Liver (tissue), 9 donors: ENCODE results near the gene IQUB. TPM values are rescaled to one million over a fixed set of nuclear protein-coding genes. Genes with fewer than 3 reads are reported as not detected.

Source experiments
- DNase-seq: peaks from one replicate; pipeline ENCODE4 v3.0.0-alpha.2; 2017; ENCODE audit warnings: low spot score
- H3K27ac ChIP-seq, 2 donors: one replicate each; pipeline ENCODE4 v1.7.0; 2013; ENCODE audit warnings: inconsistent platforms in 2 of 2, low read length in 2 of 2, control low read depth in 1 of 2, low read depth in 1 of 2, mild to moderate bottlenecking in 1 of 2
- H3K27me3 ChIP-seq, 4 donors: one replicate each; pipeline versions ENCODE4 v1.6.1 to v1.7.0; 2013; ENCODE audit warnings: low read length in 3 of 4, inconsistent platforms in 1 of 4, mild to moderate bottlenecking in 1 of 4, moderate library complexity in 1 of 4; ENCODE audit not compliant: control insufficient read depth in 4 of 4, insufficient read depth in 4 of 4
- H3K36me3 ChIP-seq, 4 donors: one replicate each; pipeline versions ENCODE4 v1.6.1 to v1.7.0; 2013; ENCODE audit warnings: low read length in 3 of 4, mild to moderate bottlenecking in 3 of 4, low read depth in 1 of 4, moderate library complexity in 1 of 4; ENCODE audit not compliant: control insufficient read depth in 4 of 4, insufficient read depth in 3 of 4
- H3K4me1 ChIP-seq, 4 donors: one replicate each; pipeline versions ENCODE4 v1.6.1 to v1.7.0; 2013; ENCODE audit warnings: low read length in 3 of 4, mild to moderate bottlenecking in 3 of 4, moderate library complexity in 1 of 4; ENCODE audit not compliant: control insufficient read depth in 4 of 4, insufficient read depth in 4 of 4
- H3K4me3 ChIP-seq, 3 donors: one replicate each; pipeline versions ENCODE4 v1.6.1 to v1.7.0; 2013; ENCODE audit warnings: low read length in 3 of 3, control low read depth in 1 of 3, low read depth in 1 of 3, mild to moderate bottlenecking in 1 of 3
- H3K9ac ChIP-seq, 2 donors: one replicate each; pipeline ENCODE4 v1.7.0; 2013; ENCODE audit warnings: low read length in 2 of 2, mild to moderate bottlenecking in 2 of 2, moderate library complexity in 2 of 2, control low read depth in 1 of 2, low read depth in 1 of 2
- H3K9me3 ChIP-seq, 4 donors: one replicate each; pipeline versions ENCODE4 v1.6.1 to v1.7.0; 2013; ENCODE audit warnings: low read length in 3 of 4; ENCODE audit not compliant: control insufficient read depth in 4 of 4
- ATF3 ChIP-seq: IDR thresholded peaks from 2 replicates; pipeline ENCODE4 v1.6.1; 2016; ENCODE audit warnings: antibody characterized with exemption
- EGR1 ChIP-seq, 2 donors: IDR thresholded peaks; 2 replicates each; pipeline ENCODE4 v1.6.1; 2016 to 2018; ENCODE audit warnings: antibody characterized with exemption in 2 of 2, low read depth in 2 of 2
- FOXA1 ChIP-seq: IDR thresholded peaks from 2 replicates; pipeline ENCODE4 v1.6.1; 2016; ENCODE audit warnings: antibody characterized with exemption
- FOXA2 ChIP-seq: IDR thresholded peaks from 2 replicates; pipeline ENCODE4 v1.6.1; 2016; ENCODE audit warnings: antibody characterized with exemption
- GABPA ChIP-seq, 2 donors: IDR thresholded peaks in 1 of 2; conservative IDR thresholded peaks in 1 of 2; 2 replicates each; pipeline ENCODE4 v1.6.1; 2016; ENCODE audit warnings: antibody characterized with exemption in 2 of 2, mild to moderate bottlenecking in 1 of 2, moderate library complexity in 1 of 2
- HNF4A ChIP-seq, 2 donors: conservative IDR thresholded peaks; 2 replicates each; pipeline ENCODE4 v1.6.1; 2016; ENCODE audit warnings: antibody characterized with exemption in 2 of 2, mild to moderate bottlenecking in 2 of 2
- HNF4G ChIP-seq: IDR thresholded peaks from 2 replicates; pipeline ENCODE4 v1.6.1; 2016; ENCODE audit warnings: antibody characterized with exemption
- JUND ChIP-seq, 2 donors: IDR thresholded peaks; 2 replicates each; pipeline ENCODE4 v1.6.1; 2016; ENCODE audit warnings: antibody characterized with exemption in 2 of 2
- MAX ChIP-seq: IDR thresholded peaks from 2 replicates; pipeline ENCODE4 v1.6.1; 2016; ENCODE audit warnings: antibody characterized with exemption
- NR2F2 ChIP-seq: IDR thresholded peaks from 2 replicates; pipeline ENCODE4 v1.6.1; 2016; ENCODE audit warnings: antibody characterized with exemption
- RAD21 ChIP-seq, 2 donors: IDR thresholded peaks; 2 replicates each; pipeline ENCODE4 v1.6.1; 2016; ENCODE audit warnings: antibody characterized with exemption in 2 of 2, mild to moderate bottlenecking in 2 of 2
- REST ChIP-seq: IDR thresholded peaks from 2 replicates; pipeline ENCODE4 v1.6.1; 2016; ENCODE audit warnings: antibody characterized with exemption, mild to moderate bottlenecking
- RXRA ChIP-seq, 2 donors: IDR thresholded peaks; 2 replicates each; pipeline ENCODE4 v1.6.1; 2017 to 2018; ENCODE audit warnings: antibody characterized with exemption in 2 of 2, mild to moderate bottlenecking in 1 of 2
- TAF1 ChIP-seq: conservative IDR thresholded peaks from 2 replicates; pipeline ENCODE4 v1.6.1; 2016; ENCODE audit warnings: antibody characterized with exemption, mild to moderate bottlenecking
- YY1 ChIP-seq: IDR thresholded peaks from 2 replicates; pipeline ENCODE4 v1.6.1; 2016; ENCODE audit warnings: antibody characterized with exemption, mild to moderate bottlenecking
- WGBS: extraction: QIAGEN DNeasy Blood & Tissue Kit; methylation state at CpG from one replicate; pipeline ENCODE4 v1.1.7; 2013; 5-methylcytosine and 5-hydroxymethylcytosine counted together
- polyA plus RNA-seq, 2 donors: library from polyadenylated mRNA; stranded (reverse) in 1 of 2; unstranded in 1 of 2; fragments of 200-250 nt in 1 of 2; fragments of >200 nt in 1 of 2; fragmentation: Nextera tagmentation in 1 of 2; extraction: Ambion mirVana in 1 of 2; gene quantifications; one replicate each; pipeline versions ENCODE4 v1.2.1 to v1.2.3, GENCODE V29; 2013 to 2015
- total RNA-seq, 2 donors: library from RNA; depleted of rRNA; stranded (reverse); fragments of >200 nt; gene quantifications; one replicate each; pipeline ENCODE4 v1.2.3, GENCODE V29; 2014
- TF ChIP-seq, protein P1 (sequence below): IDR thresholded peaks from 2 replicates; pipeline ENCODE4 v1.6.1; 2016; ENCODE audit warnings: antibody characterized with exemption
- TF ChIP-seq, protein P2 (sequence below): fragments of 150-350 bp; IDR thresholded peaks from 2 replicates; pipeline ENCODE4 v1.5.1; 2017; ENCODE audit warnings: improper control_type of control experiment, low read depth, low read length; ENCODE audit not compliant: missing input control
- donor health status: healthy.
- donor health status: healthy.
- donor health status: healthy.
- donor health status: healthy.
- donor health status: healthy.

The IQUB gene
- total and polyA plus RNA-seq, 4 donors: 0.03 to 0.25 (median 0.09) TPM

DNA sequence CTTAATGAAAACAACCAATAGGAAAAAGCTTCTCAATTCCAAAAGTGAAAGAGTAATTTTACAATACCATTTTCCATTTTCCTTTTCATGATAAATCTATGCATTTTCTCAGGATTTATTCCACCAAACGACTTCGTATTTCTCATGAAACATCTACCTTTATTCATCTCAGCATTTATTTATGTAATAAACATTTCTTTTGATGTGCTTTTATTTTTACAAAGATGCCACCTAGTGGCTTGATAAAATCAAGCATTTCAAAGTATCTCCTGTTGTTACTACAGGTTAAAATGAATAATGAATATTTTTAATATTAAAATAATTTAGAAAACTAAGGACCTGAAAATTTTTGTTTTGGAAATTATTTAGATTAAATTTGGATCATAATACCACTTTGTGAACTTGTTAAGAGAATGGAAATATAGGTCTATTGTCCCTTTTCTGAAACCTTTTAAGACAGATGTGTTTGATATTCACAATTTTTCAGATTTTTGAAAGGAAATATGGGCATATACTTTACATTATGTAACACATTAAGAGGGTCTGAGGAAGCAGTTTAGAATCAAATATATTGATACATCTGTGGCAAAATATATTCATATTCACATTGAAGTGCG is 2.7 kb upstream of the IQUB start:
- DNase-seq: no peak
- no peak overlapping the region for H3K9ac ChIP-seq

DNA sequence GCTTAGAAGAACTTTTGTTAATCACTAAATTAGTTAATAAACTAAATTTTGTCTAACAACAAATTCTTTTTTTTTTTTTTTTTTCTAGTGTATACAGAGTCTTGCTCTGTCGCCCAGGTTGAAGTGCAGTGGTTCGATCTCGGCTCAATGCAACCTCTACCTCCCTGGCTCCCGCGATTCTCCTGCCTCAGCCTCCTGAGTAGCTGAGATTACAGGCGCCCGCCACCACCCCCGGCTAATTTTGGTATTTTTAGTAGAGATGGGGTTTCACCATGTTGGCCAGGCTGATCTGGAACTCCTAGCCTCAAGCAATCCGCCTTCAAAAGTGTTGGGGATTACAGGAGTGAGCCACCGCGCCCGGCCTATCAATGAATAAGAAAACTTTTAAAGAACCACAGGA is 1.1 kb upstream of the IQUB start:
- 94% methylated on average over 12 of the region's 12 CpGs for WGBS
- no peaks in the 10 kb centered on the region for H3K9me3 ChIP-seq
- H3K27me3 ChIP-seq: no peaks in the 10 kb centered on the region
- peak overlapping the region in 1 of 3 donors; percentile 14 for H3K4me3 ChIP-seq
- DNase-seq: no peak
- H3K9ac ChIP-seq: no peak overlapping the region
- H3K4me1 ChIP-seq: peaks cover 2 to 10% (median 6%) of the 10 kb centered on the region in 4 donors
- TF ChIP-seq, protein P1, sequence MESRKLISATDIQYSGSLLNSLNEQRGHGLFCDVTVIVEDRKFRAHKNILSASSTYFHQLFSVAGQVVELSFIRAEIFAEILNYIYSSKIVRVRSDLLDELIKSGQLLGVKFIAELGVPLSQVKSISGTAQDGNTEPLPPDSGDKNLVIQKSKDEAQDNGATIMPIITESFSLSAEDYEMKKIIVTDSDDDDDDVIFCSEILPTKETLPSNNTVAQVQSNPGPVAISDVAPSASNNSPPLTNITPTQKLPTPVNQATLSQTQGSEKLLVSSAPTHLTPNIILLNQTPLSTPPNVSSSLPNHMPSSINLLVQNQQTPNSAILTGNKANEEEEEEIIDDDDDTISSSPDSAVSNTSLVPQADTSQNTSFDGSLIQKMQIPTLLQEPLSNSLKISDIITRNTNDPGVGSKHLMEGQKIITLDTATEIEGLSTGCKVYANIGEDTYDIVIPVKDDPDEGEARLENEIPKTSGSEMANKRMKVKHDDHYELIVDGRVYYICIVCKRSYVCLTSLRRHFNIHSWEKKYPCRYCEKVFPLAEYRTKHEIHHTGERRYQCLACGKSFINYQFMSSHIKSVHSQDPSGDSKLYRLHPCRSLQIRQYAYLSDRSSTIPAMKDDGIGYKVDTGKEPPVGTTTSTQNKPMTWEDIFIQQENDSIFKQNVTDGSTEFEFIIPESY: no peak
- TF ChIP-seq ATF3 (no peak), JUND (IDR thresholded peaks at IDR 0.05) (no peak), RAD21 (IDR thresholded peaks at IDR 0.05) (no peak)
- H3K27ac ChIP-seq: no peak overlapping the region
- H3K36me3 ChIP-seq: no peaks in the 10 kb centered on the region

More for the DNA sequence above, 2.7 kb upstream of the IQUB start:
- Histone ChIP-seq H3K27me3 (no peaks in the 10 kb centered on the region), H3K36me3 (peaks cover 0 to 4% (median 0%) of the 10 kb centered on the region in 4 donors), H3K27ac (no peak overlapping the region), H3K9me3 (no peaks in the 10 kb centered on the region), H3K4me3 (no peak overlapping the region), H3K4me1 (peaks cover 2 to 10% (median 6%) of the 10 kb centered on the region in 4 donors)
- 46% methylated on average over 3 of the region's 3 CpGs for WGBS
- TF ChIP-seq, protein P2, sequence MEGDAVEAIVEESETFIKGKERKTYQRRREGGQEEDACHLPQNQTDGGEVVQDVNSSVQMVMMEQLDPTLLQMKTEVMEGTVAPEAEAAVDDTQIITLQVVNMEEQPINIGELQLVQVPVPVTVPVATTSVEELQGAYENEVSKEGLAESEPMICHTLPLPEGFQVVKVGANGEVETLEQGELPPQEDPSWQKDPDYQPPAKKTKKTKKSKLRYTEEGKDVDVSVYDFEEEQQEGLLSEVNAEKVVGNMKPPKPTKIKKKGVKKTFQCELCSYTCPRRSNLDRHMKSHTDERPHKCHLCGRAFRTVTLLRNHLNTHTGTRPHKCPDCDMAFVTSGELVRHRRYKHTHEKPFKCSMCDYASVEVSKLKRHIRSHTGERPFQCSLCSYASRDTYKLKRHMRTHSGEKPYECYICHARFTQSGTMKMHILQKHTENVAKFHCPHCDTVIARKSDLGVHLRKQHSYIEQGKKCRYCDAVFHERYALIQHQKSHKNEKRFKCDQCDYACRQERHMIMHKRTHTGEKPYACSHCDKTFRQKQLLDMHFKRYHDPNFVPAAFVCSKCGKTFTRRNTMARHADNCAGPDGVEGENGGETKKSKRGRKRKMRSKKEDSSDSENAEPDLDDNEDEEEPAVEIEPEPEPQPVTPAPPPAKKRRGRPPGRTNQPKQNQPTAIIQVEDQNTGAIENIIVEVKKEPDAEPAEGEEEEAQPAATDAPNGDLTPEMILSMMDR: peak; percentile 31
- TF ChIP-seq RAD21 (IDR thresholded peaks at IDR 0.05): peak in 1 of 2 donors; percentile 39
- no peak for TF ChIP-seq ATF3

DNA sequence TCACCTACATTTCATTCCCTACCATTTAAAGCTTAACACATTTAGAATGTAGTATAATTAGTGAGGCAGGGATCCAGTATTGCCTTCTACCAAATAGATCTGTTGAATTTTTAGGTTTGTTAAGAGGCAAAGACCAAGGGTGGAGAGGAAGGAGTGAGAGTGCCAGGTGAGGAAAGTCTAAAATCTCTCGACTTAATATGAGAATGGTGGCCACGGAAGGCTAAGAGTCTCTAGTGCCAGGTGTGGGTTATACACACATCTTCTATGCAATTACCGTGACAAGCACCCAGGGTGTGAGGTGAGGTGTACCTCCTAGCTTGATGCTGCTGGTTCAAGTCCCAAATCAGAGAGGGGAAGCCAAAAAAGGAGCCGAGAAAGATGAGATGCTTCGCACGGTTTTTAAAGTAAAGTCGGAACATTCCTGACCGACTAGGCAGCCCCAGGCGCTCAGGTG is 439 bp downstream of the IQUB start:
- H3K36me3 ChIP-seq: no peaks in the 10 kb centered on the region
- H3K9me3 ChIP-seq: no peaks in the 10 kb centered on the region
- peak overlapping the region; percentile 52 to 86 (median 68) for H3K4me3 ChIP-seq
- TF ChIP-seq EGR1 (IDR thresholded peaks at IDR 0.05; ENCODE audit: low read depth in 2 of 2) (no peak), GABPA (IDR thresholded peaks at IDR 0.05 in 1 of 2, conservative IDR thresholded peaks at IDR 0.05 in 1 of 2) (no peak), HNF4G (no peak), RAD21 (IDR thresholded peaks at IDR 0.05) (no peak), TAF1 (no peak), YY1 (no peak), NR2F2 (no peak), RXRA (IDR thresholded peaks at IDR 0.05) (no peak), JUND (IDR thresholded peaks at IDR 0.05) (no peak), FOXA2 (no peak), HNF4A (conservative IDR thresholded peaks at IDR 0.05) (no peak), FOXA1 (no peak), REST (no peak), MAX (no peak)
- TF ChIP-seq, protein P1: no peak
- 3% methylated on average over 9 of the region's 9 CpGs for WGBS
- no peaks in the 10 kb centered on the region for H3K27me3 ChIP-seq
- H3K9ac ChIP-seq: peak overlapping the region in 1 of 2 donors; percentile 53
- no peak for DNase-seq
- peaks cover 2 to 10% (median 6%) of the 10 kb centered on the region in 4 donors for H3K4me1 ChIP-seq
- H3K27ac ChIP-seq: peak overlapping the region in 1 of 2 donors; percentile 89
